Measurements from ENCODE around the gene ZNF792. TPM values are rescaled to one million over a fixed set of nuclear protein-coding genes. Genes with fewer than 3 reads are reported as not detected.
A peak's percentile ranks its signal among the peaks of the same experiment; 100 is the strongest.
"Not testable (repeated sequence)": the region's sequence is repeated elsewhere in the genome, so short reads cannot be mapped to it uniquely, and the experiment has no call there.

The ZNF792 gene
- total and polyA plus RNA-seq, 4 donors = 2.9 to 10.4 (median 7.0) TPM

- H3K4me1 ChIP-seq (ENCODE audit: control insufficient read depth, insufficient read depth, low read length) = peaks cover 9% of the 10 kb centered on the region
- H3K27ac ChIP-seq (ENCODE audit: low read depth, low read length) = no peak overlapping the region
Observed at GRCh38 chr19:34974646-34975045, 10.6 kb upstream of the ZNF792 start.

GRCh38 chr19:34972163-34972705 is 8.2 kb upstream of the ZNF792 start:
- Histone ChIP-seq H3K9me3 (ENCODE audit: control insufficient read depth, insufficient read depth, low read length) (no peaks in the 10 kb centered on the region), H3K27me3 (ENCODE audit: control insufficient read depth, insufficient read depth, low read length) (no peaks in the 10 kb centered on the region), H3K36me3 (ENCODE audit: control insufficient read depth, insufficient read depth, low read length) (no peaks in the 10 kb centered on the region), H3K4me1 (ENCODE audit: control insufficient read depth, insufficient read depth, low read length) (peaks cover 9% of the 10 kb centered on the region), H3K4me3 (ENCODE audit: low read depth, low read length) (no peak overlapping the region), H3K27ac (ENCODE audit: low read depth, low read length) (no peak overlapping the region)
- WGBS (ENCODE audit: insufficient coverage) = 68% methylated on average over 4 of the region's 7 CpGs
- DNase-seq (ENCODE audit: low read depth in 4 of 6, low spot score in 6 of 6) = no peak

More at GRCh38 chr19:34974646-34975045, 10.6 kb upstream of the ZNF792 start:
- Histone ChIP-seq H3K4me3 (ENCODE audit: low read depth, low read length) (no peak overlapping the region), H3K36me3 (ENCODE audit: control insufficient read depth, insufficient read depth, low read length) (no peaks in the 10 kb centered on the region), H3K27me3 (ENCODE audit: control insufficient read depth, insufficient read depth, low read length) (no peaks in the 10 kb centered on the region), H3K9me3 (ENCODE audit: control insufficient read depth, insufficient read depth, low read length) (no peaks in the 10 kb centered on the region)
- WGBS (ENCODE audit: insufficient coverage) = no CpG with 5 or more reads among the region's 5 CpGs
- no peak for DNase-seq (ENCODE audit: low read depth in 4 of 6, low spot score in 6 of 6)

- not testable (repeated sequence) for H3K27ac ChIP-seq (ENCODE audit: low read depth, low read length)
Observed at GRCh38 chr19:34970185-34970780, 6.3 kb upstream of the ZNF792 start.

GRCh38 chr19:34969721-34970120 is 5.7 kb upstream of the ZNF792 start:
- no peaks in the 10 kb centered on the region for H3K36me3 ChIP-seq (ENCODE audit: control insufficient read depth, insufficient read depth, low read length)
- no peak overlapping the region for H3K27ac ChIP-seq (ENCODE audit: low read depth, low read length)
- no peak overlapping the region for H3K4me3 ChIP-seq (ENCODE audit: low read depth, low read length)
- WGBS (ENCODE audit: insufficient coverage) = no CpG with 5 or more reads among the region's 6 CpGs
- no peak for DNase-seq (ENCODE audit: low read depth in 4 of 6, low spot score in 6 of 6)
- H3K4me1 ChIP-seq (ENCODE audit: control insufficient read depth, insufficient read depth, low read length) = peaks cover 9% of the 10 kb centered on the region
- no peaks in the 10 kb centered on the region for H3K27me3 ChIP-seq (ENCODE audit: control insufficient read depth, insufficient read depth, low read length)
- H3K9me3 ChIP-seq (ENCODE audit: control insufficient read depth, insufficient read depth, low read length) = no peaks in the 10 kb centered on the region

More at GRCh38 chr19:34970185-34970780, 6.3 kb upstream of the ZNF792 start:
- H3K4me3 ChIP-seq (ENCODE audit: low read depth, low read length); H3K9me3 ChIP-seq (ENCODE audit: control insufficient read depth, insufficient read depth, low read length); H3K36me3 ChIP-seq (ENCODE audit: control insufficient read depth, insufficient read depth, low read length); H3K27me3 ChIP-seq (ENCODE audit: control insufficient read depth, insufficient read depth, low read length); DNase-seq (ENCODE audit: low read depth in 4 of 6, low spot score in 6 of 6); H3K4me1 ChIP-seq (ENCODE audit: control insufficient read depth, insufficient read depth, low read length): not testable (repeated sequence)
- WGBS (ENCODE audit: insufficient coverage) = 83% methylated on average over 6 of the region's 12 CpGs

GRCh38 chr19:34967551-34967950 is 3.5 kb upstream of the ZNF792 start:
- Histone ChIP-seq H3K27me3 (ENCODE audit: control insufficient read depth, insufficient read depth, low read length) (no peaks in the 10 kb centered on the region), H3K36me3 (ENCODE audit: control insufficient read depth, insufficient read depth, low read length) (no peaks in the 10 kb centered on the region), H3K9me3 (ENCODE audit: control insufficient read depth, insufficient read depth, low read length) (no peaks in the 10 kb centered on the region), H3K27ac (ENCODE audit: low read depth, low read length) (no peak overlapping the region), H3K4me3 (ENCODE audit: low read depth, low read length) (no peak overlapping the region), H3K4me1 (ENCODE audit: control insufficient read depth, insufficient read depth, low read length) (peaks cover 17% of the 10 kb centered on the region)
- WGBS (ENCODE audit: insufficient coverage) = 88% methylated on average over 3 of the region's 6 CpGs
- DNase-seq (ENCODE audit: low read depth in 4 of 6, low spot score in 6 of 6) = no peak

- peaks cover 29% of the 10 kb centered on the region for H3K4me1 ChIP-seq (ENCODE audit: control insufficient read depth, insufficient read depth, low read length)
- peaks cover 12% of the 10 kb centered on the region for H3K36me3 ChIP-seq (ENCODE audit: control insufficient read depth, insufficient read depth, low read length)
- not testable (repeated sequence) for H3K27ac ChIP-seq (ENCODE audit: low read depth, low read length); H3K4me3 ChIP-seq (ENCODE audit: low read depth, low read length); DNase-seq (ENCODE audit: low read depth in 4 of 6, low spot score in 6 of 6); H3K27me3 ChIP-seq (ENCODE audit: control insufficient read depth, insufficient read depth, low read length); H3K9me3 ChIP-seq (ENCODE audit: control insufficient read depth, insufficient read depth, low read length)
- WGBS (ENCODE audit: insufficient coverage) = 70% methylated on average over 5 of the region's 5 CpGs
Observed at GRCh38 chr19:34965505-34965904, 1.5 kb upstream of the ZNF792 start.

GRCh38 chr19:34964598-34964997 is 569 bp upstream of the ZNF792 start:
- 80% methylated on average over 2 of the region's 6 CpGs for WGBS (ENCODE audit: insufficient coverage)
- DNase-seq (ENCODE audit: low read depth in 4 of 6, low spot score in 6 of 6) = no peak
- no peaks in the 10 kb centered on the region for H3K27me3 ChIP-seq (ENCODE audit: control insufficient read depth, insufficient read depth, low read length)
- H3K36me3 ChIP-seq (ENCODE audit: control insufficient read depth, insufficient read depth, low read length) = peaks cover 20% of the 10 kb centered on the region
- no peak overlapping the region for H3K4me3 ChIP-seq (ENCODE audit: low read depth, low read length)
- peaks cover 29% of the 10 kb centered on the region for H3K4me1 ChIP-seq (ENCODE audit: control insufficient read depth, insufficient read depth, low read length)
- H3K27ac ChIP-seq (ENCODE audit: low read depth, low read length) = no peak overlapping the region
- no peaks in the 10 kb centered on the region for H3K9me3 ChIP-seq (ENCODE audit: control insufficient read depth, insufficient read depth, low read length)

GRCh38 chr19:34962687-34963572 is 1.1 kb downstream of the ZNF792 start:
- peak in 2 of 6 donors; percentile 42 to 47 for DNase-seq (ENCODE audit: low read depth in 4 of 6, low spot score in 6 of 6)
- 43% methylated on average over 14 of the region's 14 CpGs for WGBS (ENCODE audit: insufficient coverage)
- Histone ChIP-seq H3K9me3 (ENCODE audit: control insufficient read depth, insufficient read depth, low read length) (peaks cover 15% of the 10 kb centered on the region), H3K4me1 (ENCODE audit: control insufficient read depth, insufficient read depth, low read length) (peaks cover 29% of the 10 kb centered on the region), H3K4me3 (ENCODE audit: low read depth, low read length) (peak overlapping the region; percentile 68), H3K27me3 (ENCODE audit: control insufficient read depth, insufficient read depth, low read length) (no peaks in the 10 kb centered on the region), H3K27ac (ENCODE audit: low read depth, low read length) (peak overlapping the region; percentile 15), H3K36me3 (ENCODE audit: control insufficient read depth, insufficient read depth, low read length) (peaks cover 37% of the 10 kb centered on the region)

GRCh38 chr19:34961775-34962686 is 2.0 kb downstream of the ZNF792 start:
- Histone ChIP-seq H3K4me1 (ENCODE audit: control insufficient read depth, insufficient read depth, low read length) (peaks cover 29% of the 10 kb centered on the region), H3K9me3 (ENCODE audit: control insufficient read depth, insufficient read depth, low read length) (peaks cover 22% of the 10 kb centered on the region), H3K4me3 (ENCODE audit: low read depth, low read length) (no peak overlapping the region), H3K27ac (ENCODE audit: low read depth, low read length) (no peak overlapping the region), H3K36me3 (ENCODE audit: control insufficient read depth, insufficient read depth, low read length) (peaks cover 46% of the 10 kb centered on the region), H3K27me3 (ENCODE audit: control insufficient read depth, insufficient read depth, low read length) (no peaks in the 10 kb centered on the region)
- WGBS (ENCODE audit: insufficient coverage) = 81% methylated on average over 4 of the region's 5 CpGs
- DNase-seq (ENCODE audit: low read depth in 4 of 6, low spot score in 6 of 6) = no peak
